Measurements from ENCODE around the gene NT5DC1. TPM values are rescaled to one million over a fixed set of nuclear protein-coding genes. Genes with fewer than 3 reads are reported as not detected.

NT5DC1 gene
- polyA plus RNA-seq, 3 donors: 18.2 to 39.0 (median 28.3) TPM

DNA sequence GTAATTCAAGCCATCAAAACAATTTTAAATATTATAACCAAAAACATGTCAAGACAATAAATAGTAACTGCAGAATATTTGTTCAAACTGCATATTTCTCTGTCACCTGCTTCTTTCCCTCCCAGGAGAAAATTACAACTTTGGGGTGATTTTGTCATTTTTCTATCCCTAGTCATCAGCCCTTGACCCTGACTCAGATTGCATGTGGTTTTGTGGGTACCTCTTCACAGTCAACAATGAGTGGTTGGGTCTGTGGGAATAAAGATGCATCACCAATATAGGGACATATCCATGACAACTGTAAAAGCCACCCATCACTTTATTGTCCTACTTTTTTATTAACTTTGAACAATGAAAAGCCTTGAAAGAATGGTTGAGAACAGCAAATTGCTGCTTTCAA is 18.0 kb downstream of the NT5DC1 start:
- H3K27me3 ChIP-seq (ENCODE audit: control insufficient read depth in 2 of 2, insufficient read depth in 2 of 2, low read length in 2 of 2): no peaks in the 10 kb centered on the region
- H3K4me1 Mint-ChIP-seq: no peaks in the 10 kb centered on the region
- H3K27ac ChIP-seq (ENCODE audit: low read depth in 1 of 2, low read length in 2 of 2): no peak overlapping the region
- H2AFZ ChIP-seq (ENCODE audit: insufficient read depth, low read depth, low read length, poor library complexity, severe bottlenecking): no peak overlapping the region
- no peak overlapping the region for H3K4me3 Mint-ChIP-seq
- H3K79me2 ChIP-seq (ENCODE audit: insufficient read depth, low read length): no peaks in the 10 kb centered on the region
- TF ChIP-seq CTCF (IDR thresholded peaks at IDR 0.05): no peak
- no peak overlapping the region for H3K9ac ChIP-seq (ENCODE audit: insufficient read depth, low read length, poor library complexity, severe bottlenecking)
- no peaks in the 10 kb centered on the region for H3K9me3 Mint-ChIP-seq
- H3K4me1 ChIP-seq (ENCODE audit: control insufficient read depth in 1 of 2, insufficient read depth in 2 of 2, low read length in 2 of 2): no peaks in the 10 kb centered on the region
- no peaks in the 10 kb centered on the region for H3K9me3 ChIP-seq (replicated peaks in 1 of 2; ENCODE audit: control insufficient read depth in 1 of 2, insufficient read depth in 1 of 2, low read length in 2 of 2)
- no peak for DNase-seq
- no peaks in the 10 kb centered on the region for H4K20me1 ChIP-seq (ENCODE audit: insufficient read depth, low read length)
- no peak overlapping the region for H3K4me2 ChIP-seq (replicated peaks; ENCODE audit: extremely low read depth, low read length, poor library complexity, severe bottlenecking)
- H3K27me3 Mint-ChIP-seq (ENCODE audit: low read depth in 3 of 3): no peaks in the 10 kb centered on the region
- H3K36me3 Mint-ChIP-seq: peaks cover 24 to 33% of the 10 kb centered on the region in 2 donors
- H3K27ac Mint-ChIP-seq: no peak overlapping the region
- intact Hi-C loops (cut with micrococcal nuclease): no loop called here
- H3K4me3 ChIP-seq (replicated peaks in 1 of 3; ENCODE audit: low read depth in 2 of 3, low read length in 3 of 3): no peak overlapping the region
- peaks cover 4 to 49% of the 10 kb centered on the region in 2 donors for H3K36me3 ChIP-seq (replicated peaks in 1 of 2; ENCODE audit: control insufficient read depth in 1 of 2, insufficient read depth in 2 of 2, low read length in 2 of 2)

DNA sequence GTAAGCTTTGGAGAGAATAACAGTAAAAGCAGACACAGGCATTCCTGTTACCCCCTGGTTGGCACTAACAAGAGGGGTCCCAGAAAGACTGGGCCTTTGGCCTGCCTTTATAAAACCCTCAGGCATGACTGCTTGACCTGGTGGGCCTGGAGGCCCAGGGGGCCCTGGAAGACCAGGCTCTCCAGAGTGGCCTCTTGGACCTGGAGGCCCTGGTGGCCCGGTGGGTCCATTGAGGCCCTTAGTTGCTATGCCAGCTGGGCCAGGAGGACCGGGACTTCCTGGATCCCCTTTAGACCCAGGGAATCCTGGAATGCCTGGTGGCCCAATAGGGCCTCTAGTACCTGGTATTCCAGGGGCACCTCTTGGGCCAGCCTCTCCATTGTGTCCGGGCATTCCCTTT is 19.8 kb downstream of the NT5DC1 start:
- H3K27me3 Mint-ChIP-seq (ENCODE audit: low read depth in 3 of 3): no peaks in the 10 kb centered on the region
- Histone ChIP-seq H3K27ac (ENCODE audit: low read depth in 1 of 2, low read length in 2 of 2) (no peak overlapping the region), H3K79me2 (ENCODE audit: insufficient read depth, low read length) (no peaks in the 10 kb centered on the region), H3K9ac (ENCODE audit: insufficient read depth, low read length, poor library complexity, severe bottlenecking) (no peak overlapping the region), H3K4me1 (ENCODE audit: control insufficient read depth in 1 of 2, insufficient read depth in 2 of 2, low read length in 2 of 2) (no peaks in the 10 kb centered on the region), H3K36me3 (replicated peaks in 1 of 2; ENCODE audit: control insufficient read depth in 1 of 2, insufficient read depth in 2 of 2, low read length in 2 of 2) (peaks cover 0 to 36% of the 10 kb centered on the region in 2 donors), H4K20me1 (ENCODE audit: insufficient read depth, low read length) (no peaks in the 10 kb centered on the region), H3K27me3 (ENCODE audit: control insufficient read depth in 2 of 2, insufficient read depth in 2 of 2, low read length in 2 of 2) (no peaks in the 10 kb centered on the region), H3K4me3 (replicated peaks in 1 of 3; ENCODE audit: low read depth in 2 of 3, low read length in 3 of 3) (no peak overlapping the region), H3K4me2 (replicated peaks; ENCODE audit: extremely low read depth, low read length, poor library complexity, severe bottlenecking) (no peak overlapping the region), H2AFZ (ENCODE audit: insufficient read depth, low read depth, low read length, poor library complexity, severe bottlenecking) (no peak overlapping the region), H3K9me3 (replicated peaks in 1 of 2; ENCODE audit: control insufficient read depth in 1 of 2, insufficient read depth in 1 of 2, low read length in 2 of 2) (no peaks in the 10 kb centered on the region)
- intact Hi-C loops (cut with micrococcal nuclease): no loop called here
- no peak for TF ChIP-seq CTCF (IDR thresholded peaks at IDR 0.05)
- H3K27ac Mint-ChIP-seq: no peak overlapping the region
- H3K9me3 Mint-ChIP-seq: no peaks in the 10 kb centered on the region
- no peaks in the 10 kb centered on the region for H3K4me1 Mint-ChIP-seq
- WGBS (ENCODE audit: insufficient coverage): 95% methylated on average over 3 of the region's 3 CpGs
- no peak for DNase-seq
- no peak overlapping the region for H3K4me3 Mint-ChIP-seq
- H3K36me3 Mint-ChIP-seq: peaks cover 15 to 27% of the 10 kb centered on the region in 2 donors
